K562 (cell line): ENCODE measurements around the gene ULBP1. TPM values are rescaled to one million over a fixed set of nuclear protein-coding genes. Genes with fewer than 3 reads are reported as not detected.

Source experiments
- ATF1 ChIP-seq, 2 experiments: fragments of 450-650 bp in 1 of 2; IDR thresholded peaks; 2 replicates each; pipeline ENCODE4 v1.6.1; 2016; ENCODE audit warnings: missing compliant biosample characterization in 1 of 2, missing genetic modification characterization in 1 of 2
- CBFA2T2 ChIP-seq: fragments of 450-650 bp; conservative IDR thresholded peaks from 2 replicates; pipeline ENCODE4 v1.6.1; 2017; ENCODE audit warnings: mild to moderate bottlenecking
- CEBPB ChIP-seq: fragments of 450-650 bp; IDR thresholded peaks from 2 replicates; pipeline ENCODE4 v1.6.1; 2016; ENCODE audit warnings: missing genetic modification characterization, missing compliant biosample characterization
- EP400 ChIP-seq: fragments of 450-650 bp; IDR thresholded peaks from 2 replicates; pipeline ENCODE4 v1.6.1; 2017; ENCODE audit warnings: antibody characterized with exemption, mild to moderate bottlenecking, moderate library complexity
- FOXM1 ChIP-seq, 2 experiments: fragments of 450-650 bp in 1 of 2; sonication (generic) in 1 of 2; formaldehyde crosslinking in 1 of 2; IDR thresholded peaks; 2 replicates each; pipeline versions ENCODE4 v1.6.1 to v1.9.0; 2017 to 2022; ENCODE audit warnings: low read depth in 2 of 2, mild to moderate bottlenecking in 2 of 2, missing genetic modification reagents in 1 of 2, moderate library complexity in 1 of 2
- HCFC1 ChIP-seq: IDR thresholded peaks from 2 replicates; pipeline ENCODE4 v1.6.1; 2012; ENCODE audit warnings: low read depth, low read length, improper control_type of control experiment
- HDAC1 ChIP-seq, 2 experiments: fragments of 450-650 bp; IDR thresholded peaks; 2 replicates each; pipeline ENCODE4 v1.6.1; 2016 to 2017; ENCODE audit warnings: inconsistent platforms in 1 of 2, mild to moderate bottlenecking in 1 of 2, moderate library complexity in 1 of 2
- ILK ChIP-seq: fragments of 450-650 bp; IDR thresholded peaks from 2 replicates; pipeline ENCODE4 v1.6.1; 2016; ENCODE audit warnings: missing genetic modification characterization, low read depth, mild to moderate bottlenecking, missing compliant biosample characterization, moderate library complexity, borderline replicate concordance
- MAZ ChIP-seq, 2 experiments: fragments of 450-650 bp in 1 of 2; sonication (generic) in 1 of 2; formaldehyde crosslinking; IDR thresholded peaks in 1 of 2; conservative IDR thresholded peaks in 1 of 2; 2 replicates each; pipeline versions ENCODE4 v1.4.0 to v1.5.0; 2020; ENCODE audit warnings: mild to moderate bottlenecking in 1 of 2, missing genetic modification reagents in 1 of 2
- PHB2 ChIP-seq: fragments of 450-650 bp; IDR thresholded peaks from 2 replicates; pipeline ENCODE4 v1.6.1; 2017; ENCODE audit warnings: low read depth
- PML ChIP-seq: IDR thresholded peaks from 2 replicates; pipeline ENCODE4 v1.6.1; 2012; ENCODE audit warnings: low read length, inconsistent platforms
- POLR2AphosphoS2 ChIP-seq: IDR thresholded peaks from 2 replicates; pipeline ENCODE4 v1.6.1; 2012; ENCODE audit warnings: low read length, improper control_type of control experiment
- PTBP1 ChIP-seq: fragments of 200-400 bp; formaldehyde crosslinking; IDR thresholded peaks from 2 replicates; pipeline ENCODE4 v1.6.1; 2017; ENCODE audit warnings: low read depth, low read length
- SETDB1 ChIP-seq: IDR thresholded peaks from one replicate; pipeline ENCODE4 v1.6.1; 2012; ENCODE audit warnings: low read length, control low read depth, inconsistent platforms
- SMARCA5 ChIP-seq: fragments of 450-650 bp; IDR thresholded peaks from 2 replicates; pipeline ENCODE4 v1.6.1; 2016
- SREBF1 ChIP-seq: fragments of 150-350 bp; IDR thresholded peaks from 2 replicates; pipeline ENCODE4 v1.6.1; 2014; ENCODE audit warnings: antibody characterized with exemption, low read depth, low read length, borderline replicate concordance
- STAT5B ChIP-seq: fragments of 250-450 bp; sonication (Bioruptor Pico); IDR thresholded peaks from 2 replicates; pipeline ENCODE4 v1.8.0; 2021; ENCODE audit warnings: mild to moderate bottlenecking, inconsistent platforms
- TEAD2 ChIP-seq: fragments of 450-650 bp; IDR thresholded peaks from 2 replicates; pipeline ENCODE4 v1.6.1; 2016; ENCODE audit warnings: missing genetic modification characterization, control low read depth, missing compliant biosample characterization
- ZNF197 ChIP-seq: fragments of 200-800 bp; sonication (Bioruptor generic); IDR thresholded peaks from 2 replicates; pipeline ENCODE4 v1.6.1; 2016; ENCODE audit warnings: low read depth, missing genetic modification characterization, missing compliant biosample characterization
- ZNF77 ChIP-seq: fragments of 250-450 bp; sonication (Bioruptor Pico); IDR thresholded peaks from 2 replicates; pipeline ENCODE4 v1.5.0; 2020
- polyA plus RNA-seq, 8 experiments: library from polyadenylated mRNA; depleted of rRNA in 4 of 8; stranded (reverse) in 5 of 8; unstranded in 3 of 8; fragments of >200 nt; fragmentation: Nextera tagmentation in 2 of 8; fragmentation: Illumina TruSeq in 1 of 8; extraction: Ambion mirVana in 2 of 8; extraction: Trizol in 1 of 8; gene quantifications; 2 replicates each; pipeline versions ENCODE4 v1.2.1 to v1.2.3, GENCODE V29; 2011 to 2014; ENCODE audit warnings: inconsistent platforms in 1 of 8, missing spikeins in 1 of 8
- total RNA-seq, 7 experiments: library from RNA; depleted of rRNA in 6 of 7; stranded (reverse); fragments of >200 nt in 6 of 7; fragmentation: Illumina TruSeq in 2 of 7; extraction: Trizol in 2 of 7; gene quantifications; 2 replicates each; pipeline versions ENCODE4 v1.2.1 to v1.2.3, GENCODE V29; 2011 to 2021; ENCODE audit warnings: low replicate concordance in 1 of 7
- TF ChIP-seq, protein P1 (sequence below): fragments of 250-450 bp; sonication (Bioruptor Pico); IDR thresholded peaks from 2 replicates; pipeline ENCODE4 v1.4.0; 2020
- TF ChIP-seq, protein P2 (sequence below): sonication (generic); formaldehyde crosslinking; IDR thresholded peaks from 2 replicates; pipeline ENCODE4 v1.8.0; 2022; ENCODE audit warnings: missing genetic modification reagents, mild to moderate bottlenecking, borderline replicate concordance
- TF ChIP-seq, protein P3 (sequence below): fragments of 250-450 bp; sonication (Bioruptor Pico); IDR thresholded peaks from 2 replicates; pipeline ENCODE4 v1.5.0; 2020; ENCODE audit warnings: mild to moderate bottlenecking
- TF ChIP-seq, protein P4 (sequence below): conservative IDR thresholded peaks from 2 replicates; pipeline ENCODE4 v1.6.1; 2011; ENCODE audit warnings: low read depth, mild to moderate bottlenecking, low read length; ENCODE audit not compliant: control insufficient read depth

Gene ULBP1
- total and polyA plus RNA-seq, 9 of the 15 experiments (the other 6 are each of a cell fraction or from before 2014, with no cell fraction given) = 0.33 to 6.0 (median 2.5) TPM

DNA sequence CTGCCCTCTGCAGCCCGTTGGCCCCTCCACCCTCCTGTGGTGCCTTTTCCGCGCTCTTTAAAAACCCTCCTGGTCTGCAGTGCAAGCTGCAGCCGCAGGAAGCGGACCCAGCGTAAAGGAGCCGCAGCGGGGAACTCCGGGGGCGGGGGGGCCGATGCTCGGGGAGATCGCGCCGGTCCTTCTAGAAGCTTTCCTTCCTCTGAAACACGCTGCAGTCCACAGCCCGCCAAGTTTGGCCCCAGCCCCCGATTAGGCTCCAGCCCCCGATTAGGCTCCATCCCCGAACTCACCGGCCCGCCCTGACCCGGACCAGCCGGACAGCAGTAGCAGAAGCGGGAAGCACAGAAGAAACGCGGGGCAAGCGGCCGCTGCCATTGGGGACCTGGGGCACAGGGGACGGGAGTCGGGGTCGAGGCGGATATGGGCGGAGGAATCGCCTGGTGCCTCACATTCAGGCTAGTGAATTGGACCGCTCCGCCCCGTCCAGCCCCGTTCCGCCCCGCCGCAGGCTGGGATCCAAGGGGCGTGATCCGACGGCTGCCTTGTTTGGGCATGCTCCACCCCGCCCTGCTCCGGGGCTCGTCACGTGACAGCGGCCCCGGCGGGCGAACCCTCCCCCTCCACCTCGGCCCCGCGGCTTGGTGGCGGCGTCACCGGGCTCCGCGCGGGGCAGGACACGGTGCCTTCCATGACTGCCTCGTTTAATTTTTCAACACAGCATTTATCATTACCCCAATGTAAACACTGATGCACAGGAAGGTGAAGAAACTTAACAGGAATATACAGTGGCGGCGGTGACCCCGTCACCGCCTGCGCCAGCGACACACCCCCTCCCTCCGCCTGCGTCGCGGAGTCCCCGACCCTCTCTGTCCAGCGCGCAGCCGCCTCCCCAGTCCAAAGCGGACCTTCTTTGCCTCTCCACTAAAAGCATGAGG, 41.3 kb downstream of the ULBP1 start (continued):
- no peak for TF ChIP-seq STAT5B
- no peak for TF ChIP-seq FOXM1 (IDR thresholded peaks at IDR 0.05; ENCODE audit: low read depth)
- TF ChIP-seq FOXM1 (CRISPR knock-in tag; IDR thresholded peaks at IDR 0.05; ENCODE audit: low read depth) = peak; percentile 55; the same call in 1 of the 2 replicates
- TF ChIP-seq MAZ (CRISPR knock-in tag; conservative IDR thresholded peaks at IDR 0.05 in 1 of 2, IDR thresholded peaks at IDR 0.05 in 1 of 2) = peak; percentile 85 to 95
- TF ChIP-seq, protein P1, sequence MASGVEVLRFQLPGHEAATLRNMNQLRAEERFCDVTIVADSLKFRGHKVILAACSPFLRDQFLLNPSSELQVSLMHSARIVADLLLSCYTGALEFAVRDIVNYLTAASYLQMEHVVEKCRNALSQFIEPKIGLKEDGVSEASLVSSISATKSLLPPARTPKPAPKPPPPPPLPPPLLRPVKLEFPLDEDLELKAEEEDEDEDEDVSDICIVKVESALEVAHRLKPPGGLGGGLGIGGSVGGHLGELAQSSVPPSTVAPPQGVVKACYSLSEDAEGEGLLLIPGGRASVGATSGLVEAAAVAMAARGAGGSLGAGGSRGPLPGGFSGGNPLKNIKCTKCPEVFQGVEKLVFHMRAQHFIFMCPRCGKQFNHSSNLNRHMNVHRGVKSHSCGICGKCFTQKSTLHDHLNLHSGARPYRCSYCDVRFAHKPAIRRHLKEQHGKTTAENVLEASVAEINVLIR (CRISPR knock-in tag) = peak; percentile 52
- no peak for TF ChIP-seq TEAD2
- no peak for TF ChIP-seq CEBPB
- no peak for TF ChIP-seq SMARCA5
- TF ChIP-seq ILK = no peak
- TF ChIP-seq, protein P2, sequence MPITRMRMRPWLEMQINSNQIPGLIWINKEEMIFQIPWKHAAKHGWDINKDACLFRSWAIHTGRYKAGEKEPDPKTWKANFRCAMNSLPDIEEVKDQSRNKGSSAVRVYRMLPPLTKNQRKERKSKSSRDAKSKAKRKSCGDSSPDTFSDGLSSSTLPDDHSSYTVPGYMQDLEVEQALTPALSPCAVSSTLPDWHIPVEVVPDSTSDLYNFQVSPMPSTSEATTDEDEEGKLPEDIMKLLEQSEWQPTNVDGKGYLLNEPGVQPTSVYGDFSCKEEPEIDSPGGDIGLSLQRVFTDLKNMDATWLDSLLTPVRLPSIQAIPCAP = no peak
- TF ChIP-seq ZNF77 (CRISPR knock-in tag) = no peak
- peak; percentile 42; the same call in 1 of the 2 replicates for TF ChIP-seq EP400
- TF ChIP-seq PTBP1 = no peak
- peak; percentile 72 for TF ChIP-seq ATF1 (CRISPR knock-in tag; IDR thresholded peaks at IDR 0.05)
- TF ChIP-seq ATF1 (tag; IDR thresholded peaks at IDR 0.05) = peak; percentile 88
- TF ChIP-seq POLR2AphosphoS2 = no peak
- TF ChIP-seq, protein P3, sequence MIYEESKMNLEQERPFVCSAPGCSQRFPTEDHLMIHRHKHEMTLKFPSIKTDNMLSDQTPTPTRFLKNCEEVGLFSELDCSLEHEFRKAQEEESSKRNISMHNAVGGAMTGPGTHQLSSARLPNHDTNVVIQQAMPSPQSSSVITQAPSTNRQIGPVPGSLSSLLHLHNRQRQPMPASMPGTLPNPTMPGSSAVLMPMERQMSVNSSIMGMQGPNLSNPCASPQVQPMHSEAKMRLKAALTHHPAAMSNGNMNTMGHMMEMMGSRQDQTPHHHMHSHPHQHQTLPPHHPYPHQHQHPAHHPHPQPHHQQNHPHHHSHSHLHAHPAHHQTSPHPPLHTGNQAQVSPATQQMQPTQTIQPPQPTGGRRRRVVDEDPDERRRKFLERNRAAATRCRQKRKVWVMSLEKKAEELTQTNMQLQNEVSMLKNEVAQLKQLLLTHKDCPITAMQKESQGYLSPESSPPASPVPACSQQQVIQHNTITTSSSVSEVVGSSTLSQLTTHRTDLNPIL (CRISPR knock-in tag) = no peak
- no peak for TF ChIP-seq ZNF197 (CRISPR knock-in tag)
- no peak for TF ChIP-seq PML
- TF ChIP-seq, protein P4, sequence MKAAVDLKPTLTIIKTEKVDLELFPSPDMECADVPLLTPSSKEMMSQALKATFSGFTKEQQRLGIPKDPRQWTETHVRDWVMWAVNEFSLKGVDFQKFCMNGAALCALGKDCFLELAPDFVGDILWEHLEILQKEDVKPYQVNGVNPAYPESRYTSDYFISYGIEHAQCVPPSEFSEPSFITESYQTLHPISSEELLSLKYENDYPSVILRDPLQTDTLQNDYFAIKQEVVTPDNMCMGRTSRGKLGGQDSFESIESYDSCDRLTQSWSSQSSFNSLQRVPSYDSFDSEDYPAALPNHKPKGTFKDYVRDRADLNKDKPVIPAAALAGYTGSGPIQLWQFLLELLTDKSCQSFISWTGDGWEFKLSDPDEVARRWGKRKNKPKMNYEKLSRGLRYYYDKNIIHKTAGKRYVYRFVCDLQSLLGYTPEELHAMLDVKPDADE = peak; percentile 76
- TF ChIP-seq PHB2 = no peak
- peak; percentile 4; the same call in 1 of the 2 replicates for TF ChIP-seq HCFC1
- no peak for TF ChIP-seq SREBF1
- peak in 1 of 2 experiments; percentile 86; a peak in 2 of 4 replicates for TF ChIP-seq HDAC1 (IDR thresholded peaks at IDR 0.05)
- TF ChIP-seq SETDB1 = peak; percentile 36
- peak; percentile 93 for TF ChIP-seq CBFA2T2
